GM12878 (cell line): ENCODE data around the gene SERPINB6. TPM values are rescaled to one million over a fixed set of nuclear protein-coding genes. Genes with fewer than 3 reads are reported as not detected.

Source experiments
- ATAC-seq: fragments of 200-7000 bp; cut with Tn5 transposase; 3 replicates; pipeline ENCODE4 v1.9.1; 2020; ENCODE audit warnings: mild to moderate bottlenecking, moderate library complexity
- BruUV-seq: library from RNA; stranded (reverse); fragments of 400-500 nt; replicated peaks from 2 replicates; lab custom pipeline; 2021; lab: Mats Ljungman, UMichigan
- CTCF ChIA-PET: fragments of 300-600 bp; sonication (Branson Sonifier 250); formaldehyde crosslinking; extraction: SDS; loops from one replicate; lab custom pipeline; 2021; ENCODE audit warnings: inconsistent platforms; lab: Yijun Ruan, JAX
- POLR2A ChIA-PET: fragments of 350-600 bp; formaldehyde crosslinking; extraction: SDS; loops from one replicate; lab custom pipeline; 2021; ENCODE audit warnings: inconsistent platforms; lab: Charles Lee
- RAD21 ChIA-PET: fragments of 300-600 bp; sonication (Branson Sonifier 250); formaldehyde crosslinking; loops from one replicate; lab custom pipeline; 2023; ENCODE audit warnings: antibody characterized with exemption; ENCODE audit not compliant: unreplicated experiment; lab: Charles Lee
- SMC1A ChIA-PET: fragments of 300-600 bp; sonication (Branson Sonifier 250); formaldehyde crosslinking; loops from one replicate; lab custom pipeline; 2023; ENCODE audit not compliant: unreplicated experiment, uncharacterized antibody; lab: Charles Lee
- DNase-seq: peaks from one replicate; pipeline ENCODE4 v3.0.0-alpha.2; 2011; ENCODE audit warnings: low read depth, low spot score
- FAIRE-seq: peaks from 3 replicates; lab custom pipeline; 2011; peaks lifted over from hg19 to GRCh38; lab: Jason Lieb, UNC
- H2AFZ ChIP-seq: 2 replicates; pipeline ENCODE4 v1.6.0; 2011; ENCODE audit warnings: low read depth, low read length, control low read depth; ENCODE audit not compliant: control insufficient read depth
- H3K27ac ChIP-seq: 2 replicates; pipeline ENCODE4 v1.5.1; 2011; ENCODE audit warnings: control low read depth; ENCODE audit not compliant: control insufficient read depth, insufficient read depth
- H3K27me3 ChIP-seq, 2 experiments: replicated peaks in 1 of 2; 2 replicates each; pipeline versions ENCODE4 v1.6.0 to v1.6.1; 2011; ENCODE audit warnings: low read length in 1 of 2; ENCODE audit not compliant: control insufficient read depth in 2 of 2, insufficient read depth in 2 of 2
- H3K36me3 ChIP-seq, 2 experiments: 2 replicates each; pipeline ENCODE4 v1.5.1; 2011; ENCODE audit warnings: low read length in 1 of 2; ENCODE audit not compliant: control insufficient read depth in 2 of 2, insufficient read depth in 2 of 2
- H3K4me1 ChIP-seq: 2 replicates; pipeline ENCODE4 v1.6.1; 2011; ENCODE audit warnings: mild to moderate bottlenecking, low read length, moderate library complexity, mixed read lengths; ENCODE audit not compliant: control insufficient read depth, insufficient read depth
- H3K4me2 ChIP-seq: 2 replicates; pipeline ENCODE4 v1.6.0; 2011; ENCODE audit warnings: control low read depth; ENCODE audit not compliant: control insufficient read depth, insufficient read depth
- H3K4me3 ChIP-seq: fragments of 200-600 bp; sonication (generic); 2 replicates; pipeline ENCODE4 v1.5.1; 2016
- H3K79me2 ChIP-seq: 2 replicates; pipeline ENCODE4 v1.6.0; 2011; ENCODE audit warnings: low read length; ENCODE audit not compliant: control insufficient read depth, insufficient read depth
- H3K9ac ChIP-seq: 2 replicates; pipeline ENCODE4 v1.8.0; 2011; ENCODE audit warnings: low read length, control low read depth, mixed read lengths; ENCODE audit not compliant: control insufficient read depth, insufficient read depth
- H3K9me3 ChIP-seq: replicated peaks from 3 replicates; pipeline ENCODE4 v1.5.1; 2011; ENCODE audit warnings: mild to moderate bottlenecking, low read length; ENCODE audit not compliant: control insufficient read depth, insufficient read depth
- H4K20me1 ChIP-seq: 2 replicates; pipeline ENCODE4 v1.6.0; 2011; ENCODE audit not compliant: control insufficient read depth, insufficient read depth
- BMI1 ChIP-seq: fragments of 450-650 bp; IDR thresholded peaks from 2 replicates; pipeline ENCODE4 v1.6.1; 2016; ENCODE audit warnings: mild to moderate bottlenecking, moderate library complexity, borderline replicate concordance
- CEBPB ChIP-seq, 2 experiments: fragments of 150-350 bp in 1 of 2; IDR thresholded peaks; 2 replicates each; pipeline ENCODE4 v1.6.1; 2012 to 2014; ENCODE audit warnings: low read depth in 2 of 2, low read length in 2 of 2, borderline replicate concordance in 1 of 2, inconsistent platforms in 1 of 2
- CREM ChIP-seq: IDR thresholded peaks from 2 replicates; pipeline ENCODE4 v1.6.1; 2014; ENCODE audit warnings: antibody characterized with exemption, low read depth
- EED ChIP-seq: sonication (generic); IDR thresholded peaks from 2 replicates; pipeline ENCODE4 v1.6.1; 2016; ENCODE audit warnings: antibody characterized with exemption, low read depth
- FOS ChIP-seq: IDR thresholded peaks from 3 replicates; pipeline ENCODE4 v1.6.1; 2011; ENCODE audit warnings: borderline replicate concordance; ENCODE audit not compliant: insufficient read length; ENCODE audit errors: extremely low read depth
- MEF2A ChIP-seq: IDR thresholded peaks from 2 replicates; pipeline ENCODE4 v1.6.1; 2011; ENCODE audit warnings: low read depth, mild to moderate bottlenecking, low read length, moderate library complexity; ENCODE audit not compliant: insufficient read depth
- MTA2 ChIP-seq: fragments of 450-650 bp; IDR thresholded peaks from 2 replicates; pipeline ENCODE4 v1.6.1; 2016; ENCODE audit warnings: low read depth, mild to moderate bottlenecking, moderate library complexity
- RB1 ChIP-seq: fragments of 450-650 bp; formaldehyde crosslinking; IDR thresholded peaks from 2 replicates; pipeline ENCODE4 v1.6.1; 2017; ENCODE audit warnings: mild to moderate bottlenecking, borderline replicate concordance
- SMARCA5 ChIP-seq: fragments of 450-650 bp; IDR thresholded peaks from 2 replicates; pipeline ENCODE4 v1.6.1; 2017; ENCODE audit warnings: mild to moderate bottlenecking
- TBL1XR1 ChIP-seq: IDR thresholded peaks from 2 replicates; pipeline ENCODE4 v1.6.1; 2012; ENCODE audit warnings: low read depth, low read length, improper control_type of control experiment
- TCF7 ChIP-seq: IDR thresholded peaks from 2 replicates; pipeline ENCODE4 v1.6.1; 2014; ENCODE audit warnings: antibody characterized with exemption, borderline replicate concordance
- YBX1 ChIP-seq: fragments of 450-650 bp; IDR thresholded peaks from 2 replicates; pipeline ENCODE4 v1.6.1; 2016; ENCODE audit warnings: antibody characterized with exemption
- ZNF207 ChIP-seq: fragments of 450-650 bp; IDR thresholded peaks from 2 replicates; pipeline ENCODE4 v1.6.1; 2014; ENCODE audit warnings: antibody characterized with exemption, mild to moderate bottlenecking, borderline replicate concordance
- WGBS: methylation state at CpG from one replicate; pipeline ENCODE4 v1.1.6; 2016; ENCODE audit warnings: low lambda C conversion rate; ENCODE audit not compliant: insufficient replicate concordance, insufficient coverage; ENCODE audit errors: missing lambda C conversion rate; 5-methylcytosine and 5-hydroxymethylcytosine counted together
- in situ Hi-C: fragments of 300-500 bp; cut with MboI; formaldehyde crosslinking; loops from 9 replicates; pipeline ENCODE4 v1.14.3; 2018; ENCODE audit warnings: mixed read lengths
- intact Hi-C: fragments of 100-400 bp; cut with micrococcal nuclease; formaldehyde crosslinking; loops from one replicate; pipeline ENCODE4 v1.14.2; 2022; ENCODE audit not compliant: unreplicated experiment
- polyA plus RNA-seq, 11 experiments: library from polyadenylated mRNA; depleted of rRNA in 4 of 11; unstranded in 6 of 11; stranded (reverse) in 5 of 11; fragments of >200 nt; fragmentation: Nextera tagmentation in 4 of 11; fragmentation: Illumina TruSeq in 1 of 11; extraction: Ambion mirVana in 4 of 11; extraction: Trizol in 1 of 11; gene quantifications; 1 replicate in 1 of 11; 2 replicates in 10 of 11; pipeline versions ENCODE4 v1.2.1 to v1.2.3, GENCODE V29; 2011 to 2016; ENCODE audit warnings: inconsistent platforms in 2 of 11, missing spikeins in 2 of 11, low read depth in 1 of 11
- total RNA-seq, 4 experiments: library from RNA; depleted of rRNA in 3 of 4; stranded (reverse); fragments of >200 nt in 3 of 4; fragmentation: Illumina TruSeq in 1 of 4; extraction: Trizol in 1 of 4; gene quantifications; 2 replicates each; pipeline versions ENCODE4 v1.2.1 to v1.2.3, GENCODE V29; 2013 to 2021
- TF ChIP-seq, protein P1 (sequence below): IDR thresholded peaks from 2 replicates; pipeline ENCODE4 v1.6.1; 2011; ENCODE audit warnings: borderline replicate concordance, low read depth, mild to moderate bottlenecking, moderate library complexity, low read length; ENCODE audit not compliant: insufficient read depth, poor library complexity, severe bottlenecking

Gene SERPINB6
- total and polyA plus RNA-seq, 10 of the 15 experiments (the other 5 are each of a cell fraction or from before 2014, with no cell fraction given) = 0.37 to 2.2 (median 0.68) TPM; not detected in 1

DNA sequence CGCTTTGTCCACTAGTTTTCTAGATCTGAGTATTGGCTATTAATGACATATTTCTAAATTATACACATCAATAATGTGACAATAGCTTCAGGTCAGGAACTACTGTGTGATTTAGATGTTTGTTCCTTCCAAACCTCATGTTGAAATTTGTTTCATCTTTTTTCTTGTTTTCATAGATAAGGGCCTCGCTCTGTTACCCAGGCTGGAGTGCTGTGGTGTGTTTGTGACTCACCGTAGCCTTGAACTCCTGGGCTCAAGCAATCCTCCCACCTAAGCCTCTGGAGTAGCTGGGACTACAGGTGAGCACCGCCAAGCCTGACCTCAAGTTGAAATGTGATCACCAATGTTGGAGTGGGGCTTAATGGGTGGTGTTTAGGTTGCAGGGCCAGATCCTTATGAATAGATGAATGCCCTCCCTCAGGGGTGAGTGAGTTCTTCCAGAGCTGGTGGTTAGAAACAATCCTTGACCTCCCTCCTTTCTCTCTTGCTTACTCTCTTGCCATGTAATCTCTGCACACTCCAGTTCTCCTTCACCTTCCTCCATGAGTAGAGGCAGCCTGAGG is 22.5 kb upstream of the SERPINB6 start:
- ChIA-PET POLR2A (no interaction called here), CTCF (no interaction called here), SMC1A (no interaction called here), RAD21 (no interaction called here)
- ATAC-seq = no peak
- no peaks in the 10 kb centered on the region; the same call in 2 of the 3 replicates for H3K9me3 ChIP-seq
- no peak overlapping the region for H3K4me3 ChIP-seq
- no peaks in the 10 kb centered on the region for H3K79me2 ChIP-seq
- WGBS = 80% methylated on average over 4 of the region's 4 CpGs
- no peak overlapping the region for H3K4me2 ChIP-seq
- FAIRE-seq = no peak
- H3K4me1 ChIP-seq = peaks cover 7% of the 10 kb centered on the region; the same call in 1 of the 2 replicates
- no peaks in the 10 kb centered on the region for H4K20me1 ChIP-seq
- H3K27ac ChIP-seq = no peak overlapping the region
- no peak overlapping the region for H3K9ac ChIP-seq
- no peak overlapping the region for H2AFZ ChIP-seq
- in situ Hi-C loops = loop anchor here (5.0 kb wide), 1 partner anchor 253 kb away; no protein-coding TSS in a partner anchor
- TF ChIP-seq RB1 (no peak), MEF2A (no peak), FOS (no peak), TCF7 (no peak), CREM (no peak), BMI1 (no peak), TBL1XR1 (no peak), YBX1 (no peak), MTA2 (no peak), CEBPB (IDR thresholded peaks at IDR 0.05; ENCODE audit: borderline replicate concordance in 1 of 2, low read depth in 2 of 2, low read length in 2 of 2) (no peak), ZNF207 (no peak), EED (no peak), SMARCA5 (no peak)
- TF ChIP-seq, protein P1, sequence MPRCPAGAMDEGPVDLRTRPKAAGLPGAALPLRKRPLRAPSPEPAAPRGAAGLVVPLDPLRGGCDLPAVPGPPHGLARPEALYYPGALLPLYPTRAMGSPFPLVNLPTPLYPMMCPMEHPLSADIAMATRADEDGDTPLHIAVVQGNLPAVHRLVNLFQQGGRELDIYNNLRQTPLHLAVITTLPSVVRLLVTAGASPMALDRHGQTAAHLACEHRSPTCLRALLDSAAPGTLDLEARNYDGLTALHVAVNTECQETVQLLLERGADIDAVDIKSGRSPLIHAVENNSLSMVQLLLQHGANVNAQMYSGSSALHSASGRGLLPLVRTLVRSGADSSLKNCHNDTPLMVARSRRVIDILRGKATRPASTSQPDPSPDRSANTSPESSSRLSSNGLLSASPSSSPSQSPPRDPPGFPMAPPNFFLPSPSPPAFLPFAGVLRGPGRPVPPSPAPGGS = no peak
- no peaks in the 10 kb centered on the region; a peak in 1 of 4 replicates for H3K27me3 ChIP-seq
- no peak for DNase-seq
- no peaks in the 10 kb centered on the region for H3K36me3 ChIP-seq
- intact Hi-C loops = loop anchor here (1.0 kb wide), 1 partner anchor 203 kb away; no protein-coding TSS in a partner anchor
- BruUV-seq = no TSS peak
